NK-92 (cell line): Measurements from ENCODE around the gene LTBP2.
"Not testable (repeated sequence)": the region's sequence is repeated elsewhere in the genome, so short reads cannot be mapped to it uniquely, and the experiment has no call there.

Experiments
- DNase-seq: peaks from one replicate; lab custom pipeline; 2025; ENCODE audit not compliant: unreplicated experiment; lab: John Stamatoyannopoulos, UW

Gene LTBP2

GRCh38 chr14:74554742-74555362 is 57.2 kb downstream of the LTBP2 start:
- no peak for DNase-seq

GRCh38 chr14:74552623-74553022 is 59.4 kb downstream of the LTBP2 start:
- no peak for DNase-seq

- DNase-seq, result no peak
Observed at GRCh38 chr14:74551431-74552371, 60.3 kb downstream of the LTBP2 start.

- no peak for DNase-seq
Observed at GRCh38 chr14:74551001-74551400, 61.0 kb downstream of the LTBP2 start.

- no peak for DNase-seq
Observed at GRCh38 chr14:74550071-74550470, 62.0 kb downstream of the LTBP2 start.

GRCh38 chr14:74549588-74549987 is 62.4 kb downstream of the LTBP2 start:
- DNase-seq, result no peak

- no peak for DNase-seq
Observed at GRCh38 chr14:74548881-74549280, 63.2 kb downstream of the LTBP2 start.

- no peak for DNase-seq
Observed at GRCh38 chr14:74547331-74547927, 64.6 kb downstream of the LTBP2 start.

- DNase-seq, result no peak
Observed at GRCh38 chr14:74546416-74546815, 65.6 kb downstream of the LTBP2 start.

GRCh38 chr14:74545386-74545785 is 66.7 kb downstream of the LTBP2 start:
- DNase-seq, result no peak

- no peak for DNase-seq
Observed at GRCh38 chr14:74543771-74544438, 68.1 kb downstream of the LTBP2 start.

- no peak for DNase-seq
Observed at GRCh38 chr14:74542056-74542685, 69.9 kb downstream of the LTBP2 start.

GRCh38 chr14:74541225-74541624 is 70.8 kb downstream of the LTBP2 start:
- no peak for DNase-seq

GRCh38 chr14:74539503-74539902 is 72.5 kb downstream of the LTBP2 start:
- no peak for DNase-seq

- DNase-seq, result no peak
Observed at GRCh38 chr14:74538411-74539391, 73.3 kb downstream of the LTBP2 start.

GRCh38 chr14:74536336-74536735 is 75.7 kb downstream of the LTBP2 start:
- not testable (repeated sequence) for DNase-seq

- no peak for DNase-seq
Observed at GRCh38 chr14:74535756-74536325, 76.2 kb downstream of the LTBP2 start.

GRCh38 chr14:74533576-74533975 is 78.5 kb downstream of the LTBP2 start:
- no peak for DNase-seq

GRCh38 chr14:74532246-74532645 is 79.8 kb downstream of the LTBP2 start:
- no peak for DNase-seq
